GM21619 (cell line): ENCODE data around the gene SNRNP70.
"Not testable (repeated sequence)": the region's sequence is repeated elsewhere in the genome, so short reads cannot be mapped to it uniquely, and the experiment has no call there.

Source experiments
- ATAC-seq: cut with Tn5 transposase; IDR thresholded peaks from one replicate; pipeline ENCODE4 v1.9.1; 2021; ENCODE audit not compliant: unreplicated experiment

The SNRNP70 gene

DNA sequence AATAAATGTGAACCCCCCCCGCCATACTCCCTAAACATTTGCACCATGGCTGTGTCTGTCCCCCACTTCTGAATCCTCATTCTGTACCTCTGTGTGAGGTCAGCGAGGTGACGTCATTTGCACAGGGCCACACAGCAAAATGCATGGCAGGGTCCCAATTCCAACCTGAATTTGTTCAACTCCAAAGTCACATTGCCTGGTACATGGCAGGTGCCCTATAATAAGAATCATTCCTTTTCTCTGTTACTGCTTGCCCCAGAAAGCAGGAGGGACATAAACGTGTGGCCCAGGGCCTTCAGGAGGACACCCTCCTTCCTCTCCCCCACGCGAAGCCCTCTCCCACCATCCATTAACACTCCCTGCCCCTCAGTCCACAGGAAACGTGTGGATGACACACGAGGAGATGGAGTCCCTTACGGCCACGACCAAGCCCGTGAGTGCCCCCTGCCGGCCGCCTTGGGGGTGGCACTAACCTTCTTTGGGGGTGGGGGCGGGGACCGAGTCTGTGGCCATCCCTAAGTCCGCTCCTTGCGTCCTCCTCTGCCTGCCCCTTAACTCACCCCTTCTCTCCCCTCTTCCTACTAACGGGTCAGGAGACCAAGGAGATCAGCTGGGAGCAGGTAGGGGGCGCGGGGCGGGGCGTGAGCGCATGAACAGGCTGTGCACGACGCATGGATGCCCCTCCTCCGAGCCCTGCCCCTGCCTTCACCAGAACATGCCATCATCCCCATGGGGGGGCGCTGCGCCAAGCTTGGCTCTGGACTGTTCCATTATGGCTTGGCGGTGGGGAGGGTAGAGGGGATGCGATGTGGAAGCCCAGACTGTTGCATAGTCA is 60.5 kb downstream of the SNRNP70 start:
- no peak for ATAC-seq

DNA sequence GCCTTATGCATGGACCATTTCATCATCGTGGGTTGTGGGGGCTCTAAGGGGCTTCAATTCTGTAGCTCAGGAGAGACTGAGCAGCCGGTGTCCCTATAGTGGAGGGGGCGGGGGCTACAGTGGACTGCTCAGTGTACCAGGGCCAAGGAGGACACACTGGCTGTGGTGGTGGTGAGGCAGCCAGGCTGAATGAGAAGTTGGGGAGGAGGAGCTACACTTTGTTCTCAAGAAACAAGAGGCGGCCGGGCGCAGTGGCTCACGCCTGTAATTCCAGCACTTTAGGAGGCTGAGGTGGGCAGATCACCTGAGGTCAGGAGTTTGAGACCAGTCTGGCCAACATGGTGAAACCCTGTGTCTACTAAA is 61.1 kb downstream of the SNRNP70 start:
- not testable (repeated sequence) for ATAC-seq

DNA sequence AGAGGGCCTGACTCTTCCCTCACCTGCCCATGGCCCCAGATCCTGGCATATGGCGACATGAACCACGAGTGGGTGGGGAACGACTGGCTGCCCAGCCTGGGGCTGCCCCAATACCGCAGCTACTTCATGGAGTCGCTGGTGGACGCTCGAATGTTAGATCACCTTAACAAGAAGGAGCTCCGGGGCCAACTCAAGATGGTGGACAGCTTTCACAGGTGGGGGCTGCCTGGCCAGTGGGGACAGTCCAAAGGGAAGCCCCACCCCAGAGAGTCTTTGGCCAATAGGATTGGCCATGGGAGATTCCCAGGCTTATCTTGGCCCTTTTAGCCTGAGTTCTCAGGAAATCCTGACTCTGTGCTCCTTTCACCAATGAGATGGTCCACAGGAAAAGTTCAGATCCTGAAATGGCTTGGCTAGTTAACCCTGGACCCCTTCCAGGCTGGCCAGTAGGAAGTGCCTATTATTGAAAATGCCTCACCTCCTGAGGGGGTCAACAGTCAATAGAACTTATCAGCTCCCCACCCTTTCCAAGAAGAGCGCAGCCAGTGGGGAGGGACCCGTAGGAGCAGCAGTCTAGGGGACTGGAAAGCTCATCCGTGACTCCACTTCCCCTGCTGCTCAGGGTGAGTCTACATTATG is 62.9 kb downstream of the SNRNP70 start:
- ATAC-seq = no peak

DNA sequence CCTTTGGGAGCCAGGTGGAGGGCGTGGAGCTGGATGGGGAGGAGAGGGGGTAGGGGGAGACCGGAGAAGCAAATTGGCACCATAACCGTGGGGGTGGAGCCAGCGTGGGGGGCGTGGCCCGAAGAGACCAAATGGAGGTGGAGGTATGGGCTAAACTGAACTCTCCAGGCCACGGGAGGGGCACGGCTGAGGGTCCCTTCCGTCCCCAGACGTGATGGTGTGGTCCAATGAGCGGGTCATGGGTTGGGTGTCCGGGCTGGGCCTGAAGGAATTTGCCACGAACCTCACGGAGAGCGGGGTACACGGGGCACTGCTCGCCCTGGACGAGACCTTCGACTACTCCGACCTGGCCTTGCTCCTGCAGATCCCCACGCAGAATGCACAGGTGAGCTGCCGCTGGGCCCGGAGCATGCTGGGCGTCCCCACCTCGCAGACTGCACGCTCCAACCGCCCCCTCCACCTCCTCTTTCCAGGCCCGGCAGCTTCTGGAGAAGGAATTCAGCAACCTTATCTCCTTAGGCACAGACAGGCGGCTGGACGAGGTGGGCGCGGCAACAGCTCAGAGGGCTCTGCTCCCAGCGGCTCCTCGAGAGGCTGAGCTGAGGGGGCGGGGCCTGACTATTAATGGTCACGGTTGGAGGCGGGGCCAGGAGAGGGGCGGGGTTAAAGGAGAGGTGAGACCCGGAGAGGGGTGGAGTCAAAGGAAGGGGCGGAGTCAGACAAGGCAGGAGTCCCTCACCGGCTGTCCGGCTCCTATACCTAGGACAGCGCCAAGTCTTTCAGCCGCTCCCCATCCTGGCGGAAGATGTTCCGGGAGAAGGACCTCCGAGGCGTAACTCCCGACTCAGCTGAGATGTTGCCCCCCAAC is 63.8 kb downstream of the SNRNP70 start:
- ATAC-seq = no peak

DNA sequence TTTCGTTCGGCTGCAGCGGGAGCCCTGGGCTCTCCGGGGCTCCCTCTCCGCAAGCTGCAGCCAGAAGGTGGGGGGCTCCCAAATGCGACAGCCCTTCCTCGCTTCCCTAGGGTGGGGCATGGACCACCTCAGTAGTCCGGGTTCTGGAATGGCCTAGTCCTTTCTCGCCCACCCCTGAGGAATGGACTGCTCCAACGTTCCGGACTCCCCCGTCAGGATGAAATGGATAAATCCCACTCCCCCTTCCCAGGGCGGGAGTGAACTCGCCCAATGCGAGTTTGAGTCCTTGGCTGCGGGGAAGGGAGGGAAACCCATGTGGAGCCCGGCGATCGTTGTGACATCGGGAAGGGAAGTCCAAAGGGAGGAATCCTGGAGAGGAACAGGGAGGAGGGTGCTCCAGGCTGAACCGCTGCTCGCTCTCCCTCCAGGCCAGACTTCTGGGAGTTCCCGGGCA is 64.4 kb downstream of the SNRNP70 start:
- no peak for ATAC-seq

DNA sequence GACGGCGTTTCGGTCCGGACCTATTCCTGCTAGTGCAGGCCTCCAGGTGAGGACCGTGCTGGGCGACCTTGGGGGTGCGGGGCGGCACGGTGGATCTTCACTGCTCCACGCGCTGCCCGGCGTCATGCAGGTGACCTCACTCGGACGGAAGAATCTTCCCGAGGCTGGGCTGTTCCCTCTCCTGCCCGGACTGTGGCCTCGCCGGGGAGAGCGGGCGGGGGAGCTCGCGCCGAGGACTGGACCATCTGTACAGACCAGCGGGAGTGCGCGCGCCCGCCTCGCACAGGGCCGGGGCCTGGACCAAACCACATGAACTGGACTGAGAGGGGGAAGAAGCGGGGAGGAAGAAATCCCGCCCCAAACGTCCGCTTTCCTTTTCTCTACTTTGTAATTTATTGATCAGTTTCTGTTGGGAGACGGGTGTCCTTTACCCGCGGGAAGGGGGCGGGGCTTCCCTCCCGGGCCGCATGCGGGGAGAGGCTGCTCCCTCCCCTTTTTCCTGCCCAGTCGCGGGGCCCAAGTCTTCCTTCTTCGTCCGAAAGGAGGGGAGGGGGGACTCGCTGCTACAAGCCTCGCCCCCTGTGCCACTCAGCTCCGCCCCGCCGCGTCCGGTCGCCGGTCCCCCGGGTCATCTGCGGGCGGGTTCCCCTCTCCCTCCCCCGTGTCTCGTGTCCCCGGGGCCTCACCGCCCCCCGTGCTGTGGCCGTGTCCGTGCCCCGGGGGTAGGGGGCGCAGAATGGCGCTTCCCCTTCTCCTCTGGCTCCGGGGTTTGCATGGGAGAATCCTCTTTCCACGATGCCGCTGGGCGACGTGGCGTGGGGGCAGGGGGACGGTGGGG is 65.1 kb downstream of the SNRNP70 start:
- ATAC-seq = no peak

DNA sequence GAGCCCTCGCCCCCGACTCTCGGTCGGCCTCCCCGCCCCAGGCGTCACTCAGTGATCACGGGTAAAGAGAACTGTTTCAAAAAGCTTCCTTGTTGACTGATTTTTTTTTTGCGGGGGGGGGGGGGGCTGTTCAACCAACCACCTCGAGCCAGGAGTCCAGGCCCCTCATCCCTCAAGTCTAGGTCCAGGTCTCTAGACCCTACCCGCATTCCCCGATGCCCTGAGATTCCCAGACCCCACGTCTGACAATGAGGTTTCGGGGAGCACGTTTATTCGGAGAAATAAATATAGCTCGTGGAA is 65.6 kb downstream of the SNRNP70 start:
- no peak for ATAC-seq

DNA sequence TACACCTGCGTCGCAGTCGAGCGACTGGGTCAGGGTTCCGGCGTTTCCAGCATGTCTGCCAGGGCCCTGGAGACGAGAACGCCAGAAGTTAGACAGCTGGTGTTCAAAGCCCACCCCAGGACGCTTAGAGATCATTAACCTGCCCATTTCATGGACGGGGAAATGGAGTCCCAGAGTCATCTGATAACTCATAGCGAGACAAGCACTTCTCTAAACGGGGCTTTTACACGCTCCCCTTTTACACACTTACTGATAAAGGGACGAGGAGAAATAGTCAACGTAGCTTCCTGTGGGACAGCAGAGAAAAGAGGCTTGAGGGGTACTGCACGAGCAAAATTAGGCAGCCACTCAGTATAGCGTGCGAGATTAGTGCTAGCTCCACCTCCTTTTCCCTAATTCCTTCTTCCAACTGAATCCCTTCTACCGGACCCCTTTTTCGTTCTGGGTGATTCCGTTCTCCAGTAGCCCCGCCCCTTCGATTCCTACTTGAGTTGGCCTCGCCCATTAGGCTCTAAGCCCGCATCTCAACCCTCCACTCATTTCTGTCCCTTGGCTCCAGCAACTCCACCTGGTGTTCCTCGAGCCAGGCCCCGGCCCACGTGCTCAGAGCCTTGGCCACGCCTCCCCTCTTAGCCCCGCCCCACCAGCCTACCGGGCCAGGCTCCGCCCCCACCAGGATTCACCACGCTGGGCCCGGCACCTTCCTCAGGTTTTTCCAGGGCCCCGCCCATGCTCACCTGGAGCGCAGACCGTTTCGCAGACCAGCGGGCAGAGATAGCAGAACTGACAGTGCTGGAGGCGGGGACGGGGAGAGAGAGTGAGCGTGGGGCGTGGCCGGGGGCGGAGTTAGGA is 66.2 kb downstream of the SNRNP70 start:
- no peak for ATAC-seq

DNA sequence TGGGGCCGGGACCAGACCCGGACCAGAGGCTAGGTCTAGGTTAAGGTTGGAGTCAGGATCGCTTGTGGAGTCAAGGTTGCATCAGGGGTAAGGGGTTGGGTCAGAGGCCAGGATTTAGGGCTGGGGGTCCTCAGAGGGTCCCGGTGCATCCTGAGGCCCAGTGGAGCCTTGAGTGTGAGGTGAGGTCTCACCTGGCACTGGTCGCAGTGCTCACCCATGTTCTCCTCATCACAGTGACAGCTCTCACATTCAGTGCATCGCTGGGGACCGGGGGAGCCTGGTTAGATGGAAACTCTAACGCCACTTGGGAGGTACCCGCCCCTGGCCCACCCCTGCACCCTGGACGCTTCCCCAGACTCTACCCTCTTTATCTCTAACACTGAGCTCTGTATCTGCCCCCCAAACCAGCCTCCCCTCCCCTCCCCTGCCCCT is 66.9 kb downstream of the SNRNP70 start:
- no peak for ATAC-seq

DNA sequence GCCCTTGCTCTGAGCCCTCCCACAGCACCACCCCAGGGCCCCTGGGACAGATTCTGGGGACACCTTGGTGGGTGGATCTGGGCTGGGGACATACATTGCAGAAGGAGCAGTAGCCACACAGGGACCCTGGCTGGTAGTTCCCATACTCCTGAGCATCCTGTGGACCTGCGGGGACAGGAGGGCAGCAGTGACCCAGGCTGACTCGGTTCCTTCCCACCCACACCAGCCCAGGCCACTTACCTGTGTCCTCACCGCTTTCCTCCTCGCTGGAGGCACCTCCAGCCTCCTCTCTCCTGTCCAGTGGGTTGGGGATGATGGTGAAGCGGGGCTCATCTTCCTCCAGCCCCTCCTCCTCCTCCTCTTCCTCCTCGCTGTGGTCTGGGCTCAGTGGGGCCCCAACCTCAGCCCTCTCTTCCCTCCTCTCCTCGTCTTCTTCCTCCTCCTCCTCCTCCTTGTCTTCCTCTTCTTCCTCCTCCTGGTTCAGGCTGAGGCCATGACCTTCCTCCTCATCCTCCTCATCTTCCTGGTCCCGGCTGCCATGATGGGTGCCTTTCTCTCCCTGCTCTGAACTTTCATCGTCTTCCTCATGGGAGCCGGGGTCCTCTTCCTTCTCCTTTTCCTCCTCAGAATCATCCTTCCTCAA is 68.0 kb downstream of the SNRNP70 start:
- ATAC-seq = no peak

DNA sequence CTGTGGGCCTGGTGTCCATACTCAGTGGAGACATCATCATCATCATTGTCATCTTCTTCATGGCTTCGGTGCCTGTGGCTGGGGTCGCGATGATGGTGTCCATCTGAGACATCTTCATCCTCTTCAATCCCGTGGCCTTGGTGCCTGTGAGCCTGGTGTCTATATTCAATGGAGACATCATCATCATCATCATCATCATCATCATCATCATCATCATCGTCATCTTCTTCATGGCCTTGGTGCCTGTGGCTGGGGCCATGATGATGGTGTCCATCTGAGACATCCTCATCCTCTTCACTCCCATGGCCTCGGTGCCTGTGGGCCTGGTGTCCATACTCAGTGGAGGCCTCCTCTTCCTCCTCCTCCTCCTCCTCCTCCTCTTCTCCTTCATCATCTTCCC is 69.0 kb downstream of the SNRNP70 start:
- no peak for ATAC-seq

DNA sequence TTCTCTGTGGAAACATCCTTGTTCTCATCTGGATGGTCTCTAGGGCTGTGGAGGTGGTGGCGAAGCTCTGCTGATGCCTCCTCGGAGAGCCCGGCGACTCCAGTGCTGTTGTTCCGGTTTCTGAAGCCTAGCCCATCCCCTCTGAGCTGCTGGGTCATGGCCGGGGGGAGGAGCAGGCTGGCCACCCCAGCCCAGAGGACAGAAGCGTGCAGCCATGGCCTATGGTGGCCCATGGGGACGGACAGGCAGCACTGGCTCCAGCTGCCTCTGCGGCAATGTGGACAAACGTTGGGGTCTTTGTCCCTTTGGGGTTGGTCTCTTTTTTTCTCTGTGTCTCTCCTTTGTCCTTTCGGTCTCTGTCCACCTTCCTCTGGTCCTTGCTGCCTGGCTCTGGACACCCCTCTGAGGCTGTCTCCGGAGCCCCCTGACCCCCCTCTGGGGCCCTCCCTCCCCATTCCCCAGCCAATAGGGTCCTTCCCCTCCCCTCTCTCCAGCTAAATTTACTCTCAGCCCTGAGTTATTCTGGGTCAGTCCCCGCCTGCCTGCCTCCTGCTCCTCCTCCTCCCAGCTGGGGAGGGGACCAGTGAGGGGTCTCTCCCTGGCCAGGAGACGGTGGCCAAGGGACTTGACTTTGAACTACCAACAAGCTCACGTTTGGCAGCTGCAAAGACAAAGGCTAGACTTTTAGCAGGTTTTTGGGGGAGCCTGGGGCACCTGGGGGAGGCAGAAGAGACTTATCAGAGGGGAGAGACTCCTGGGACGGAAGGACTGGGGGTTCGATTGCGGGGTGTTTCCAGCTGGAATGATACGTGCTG is 70.0 kb downstream of the SNRNP70 start, which contains the start of gene HRC:
Gene HRC, minus strand, starts transcription at position 392 of the 815 bp plus-strand sequence. Its CDS starts 159 bp downstream, at position 233.
- no peak for ATAC-seq

DNA sequence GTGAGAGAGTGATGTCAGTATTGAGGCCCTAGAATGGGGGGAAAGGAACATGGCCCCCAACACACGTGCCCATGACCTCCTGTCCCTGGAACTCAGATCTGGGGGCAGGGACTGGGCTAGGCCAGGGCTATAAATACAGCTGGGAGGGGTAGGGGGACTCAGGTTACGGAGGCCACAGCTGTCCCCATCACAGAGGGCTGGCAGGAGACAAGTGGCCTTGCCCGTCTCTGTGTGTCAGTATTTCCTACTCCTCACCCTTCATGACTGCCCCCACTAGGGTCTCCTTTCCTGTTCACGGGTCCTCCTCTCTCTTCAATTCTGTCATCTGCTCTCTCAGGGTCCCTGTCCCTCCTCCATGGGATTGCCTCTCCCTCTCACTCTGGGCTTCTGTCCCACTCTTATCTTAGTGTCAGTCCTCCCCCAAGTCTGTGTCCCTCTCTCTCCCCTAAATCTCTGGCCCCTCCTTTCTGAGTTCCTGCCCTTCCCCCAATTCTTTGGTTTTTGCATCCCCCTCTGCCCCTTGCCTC is 70.6 kb downstream of the SNRNP70 start:
- ATAC-seq = no peak

DNA sequence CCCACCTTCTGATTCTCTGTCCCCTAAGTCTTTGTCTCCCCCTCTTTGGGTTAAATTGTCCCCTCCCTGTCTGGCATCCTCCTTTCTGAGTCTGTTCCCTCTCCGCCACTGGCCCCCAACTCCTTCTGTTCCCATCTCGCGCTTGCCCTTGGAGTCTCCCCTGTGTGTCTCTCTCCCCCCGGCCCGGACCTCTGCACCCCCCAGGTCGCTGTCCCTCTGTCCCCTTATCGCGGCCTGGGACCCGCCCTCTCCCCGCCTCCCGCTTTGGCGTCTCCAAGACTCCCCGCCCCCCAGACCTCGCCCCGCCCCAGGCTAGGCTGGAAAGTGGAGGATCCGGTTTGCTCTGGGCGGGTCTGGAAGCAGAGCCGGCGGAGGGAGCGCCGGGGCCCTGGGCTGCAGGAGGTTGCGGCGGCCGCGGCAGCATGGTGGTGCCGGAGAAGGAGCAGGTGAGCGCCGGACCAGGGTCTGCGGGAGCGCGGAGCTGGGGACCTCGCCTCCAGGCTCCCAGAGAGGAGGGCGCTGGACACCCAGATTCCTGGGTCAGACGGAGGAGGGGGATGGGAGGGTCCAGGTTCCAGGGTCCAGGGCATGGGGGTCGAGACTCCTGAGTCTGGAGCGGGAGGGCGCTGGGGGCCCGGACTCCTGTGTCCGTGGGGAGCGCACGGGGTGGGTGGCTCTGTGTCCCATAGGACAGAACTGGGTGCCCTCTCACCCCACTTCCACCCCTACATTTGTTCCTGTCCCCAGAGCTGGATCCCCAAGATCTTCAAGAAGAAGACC is 72.4 kb downstream of the SNRNP70 start, which contains the start of gene TRPM4:
Gene TRPM4, plus strand, starts transcription at position 348 of the 780 bp plus-strand sequence. Its CDS starts 75 bp downstream, at position 423.
- ATAC-seq = no peak
